ENCODE data around the gene BTBD8.

DNA sequence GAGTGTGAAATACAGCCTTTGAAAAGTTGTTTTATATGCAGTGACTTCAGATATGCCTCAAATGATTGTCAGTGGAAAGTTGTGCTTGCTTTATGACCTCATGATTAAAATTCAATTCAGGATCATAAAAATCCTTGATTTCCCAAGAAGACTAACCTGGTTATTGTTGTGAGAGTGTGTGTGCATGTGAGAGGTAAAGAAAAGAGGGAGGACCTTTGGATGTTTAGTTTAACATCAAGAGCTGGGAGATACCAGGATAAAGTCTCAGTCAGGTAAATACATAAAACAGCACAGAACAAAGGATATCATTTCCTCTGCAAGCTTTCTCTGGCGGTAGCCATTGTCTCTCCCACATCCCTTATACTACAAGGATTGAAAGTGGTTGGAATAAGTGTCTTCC is 14.4 kb downstream of the BTBD8 start:
- TF ChIP-seq, protein P1, sequence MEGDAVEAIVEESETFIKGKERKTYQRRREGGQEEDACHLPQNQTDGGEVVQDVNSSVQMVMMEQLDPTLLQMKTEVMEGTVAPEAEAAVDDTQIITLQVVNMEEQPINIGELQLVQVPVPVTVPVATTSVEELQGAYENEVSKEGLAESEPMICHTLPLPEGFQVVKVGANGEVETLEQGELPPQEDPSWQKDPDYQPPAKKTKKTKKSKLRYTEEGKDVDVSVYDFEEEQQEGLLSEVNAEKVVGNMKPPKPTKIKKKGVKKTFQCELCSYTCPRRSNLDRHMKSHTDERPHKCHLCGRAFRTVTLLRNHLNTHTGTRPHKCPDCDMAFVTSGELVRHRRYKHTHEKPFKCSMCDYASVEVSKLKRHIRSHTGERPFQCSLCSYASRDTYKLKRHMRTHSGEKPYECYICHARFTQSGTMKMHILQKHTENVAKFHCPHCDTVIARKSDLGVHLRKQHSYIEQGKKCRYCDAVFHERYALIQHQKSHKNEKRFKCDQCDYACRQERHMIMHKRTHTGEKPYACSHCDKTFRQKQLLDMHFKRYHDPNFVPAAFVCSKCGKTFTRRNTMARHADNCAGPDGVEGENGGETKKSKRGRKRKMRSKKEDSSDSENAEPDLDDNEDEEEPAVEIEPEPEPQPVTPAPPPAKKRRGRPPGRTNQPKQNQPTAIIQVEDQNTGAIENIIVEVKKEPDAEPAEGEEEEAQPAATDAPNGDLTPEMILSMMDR (IDR thresholded peaks at IDR 0.05; ENCODE audit: low read depth, low read length, poor library complexity, severe bottlenecking): no peak
- no peak for TF ChIP-seq EZH2phosphoT487 (IDR thresholded peaks at IDR 0.05; ENCODE audit: borderline replicate concordance, low read length)

Measured in DOHH2 (cell line).